GM18502 (cell line): ENCODE data around the gene ACOX3.

Source experiments
- ATAC-seq: cut with Tn5 transposase; IDR thresholded peaks from one replicate; pipeline ENCODE4 v1.9.1; 2021; ENCODE audit warnings: mild to moderate bottlenecking; ENCODE audit not compliant: unreplicated experiment, poor library complexity

Gene ACOX3

GRCh38 chr4:8329859-8330761 is 110.4 kb downstream of the ACOX3 start:
- no peak for ATAC-seq

GRCh38 chr4:8329560-8329858 is 111.0 kb downstream of the ACOX3 start:
- ATAC-seq = no peak

- ATAC-seq = no peak
Observed at GRCh38 chr4:8328866-8329559, 111.5 kb downstream of the ACOX3 start.

- ATAC-seq = no peak
Observed at GRCh38 chr4:8328456-8328855, 112.1 kb downstream of the ACOX3 start.

GRCh38 chr4:8326206-8326605 is 114.3 kb downstream of the ACOX3 start:
- ATAC-seq = no peak

- no peak for ATAC-seq
Observed at GRCh38 chr4:8325291-8325973, 115.1 kb downstream of the ACOX3 start.

GRCh38 chr4:8324640-8325239 is 115.8 kb downstream of the ACOX3 start:
- ATAC-seq = no peak

- ATAC-seq = no peak
Observed at GRCh38 chr4:8323947-8324555, 116.5 kb downstream of the ACOX3 start.

GRCh38 chr4:8322794-8323704 is 117.5 kb downstream of the ACOX3 start:
- no peak for ATAC-seq

- ATAC-seq = no peak
Observed at GRCh38 chr4:8321771-8322170, 118.8 kb downstream of the ACOX3 start.

- ATAC-seq = no peak
Observed at GRCh38 chr4:8321220-8321619, 119.3 kb downstream of the ACOX3 start.

- no peak for ATAC-seq
Observed at GRCh38 chr4:8320386-8320750, 120.2 kb downstream of the ACOX3 start.

- ATAC-seq = no peak
Observed at GRCh38 chr4:8319731-8320385, 120.7 kb downstream of the ACOX3 start.

GRCh38 chr4:8319061-8319460 is 121.5 kb downstream of the ACOX3 start:
- no peak for ATAC-seq

GRCh38 chr4:8318509-8318908 is 122.0 kb downstream of the ACOX3 start:
- no peak for ATAC-seq

GRCh38 chr4:8317474-8317873 is 123.0 kb downstream of the ACOX3 start:
- ATAC-seq = no peak

GRCh38 chr4:8316911-8317351 is 123.6 kb downstream of the ACOX3 start:
- no peak for ATAC-seq
